Heart left ventricle (tissue), 13 donors: ENCODE results near the gene CARMIL3.

Experiments used
- CTCF ChIP-seq, 12 donors: fragments of 200-600 bp; sonication (generic) in 4 of 12; IDR thresholded peaks; one replicate each; pipeline versions ENCODE4 v1.5.0 to v1.8.0; 2018 to 2022; ENCODE audit warnings: antibody characterized with exemption in 12 of 12, mild to moderate bottlenecking in 5 of 12
- POLR2A ChIP-seq, 2 donors: fragments of 450-650 bp; IDR thresholded peaks; one replicate each; pipeline ENCODE4 v1.6.1; 2017; ENCODE audit warnings: antibody characterized with exemption in 2 of 2, mild to moderate bottlenecking in 2 of 2, moderate library complexity in 2 of 2
- donor health status: ischemic (EF 13 %, LVEDD 7.1; RV severe dilation, severe dysfunction).
- donor health status: DM: no; HTN: yes; CAD: no.
- donor health status: DM: no; HTN: no; CAD: no.
- donor health status: ischemic (EF 25% LVEDD 6.9; RV normal size, moderate dysfunction).
- donor health status: ischemic (EF 25% LVEDD 5.7; RV mildly dilated, moderate dysfunction).
- donor health status: ischemic (EF 35%, LVEDD 5.7; RV mildly dilated, moderate dysfunction).
- donor health status: nonischemic (EF 11% LVEDD 7.7; RV severe dilation, severe dysfunction).
- donor health status: DM: yes; HTN: yes; CAD: no.
- donor health status: PGD.
- donor health status: ischemic (EF 29% LVEDD 5.4; RV normal size, mild dysfunction).
- donor health status: nonischemic (EF 23%, LVEDD 6.1; RV moderate dilation, normal function).

DNA sequence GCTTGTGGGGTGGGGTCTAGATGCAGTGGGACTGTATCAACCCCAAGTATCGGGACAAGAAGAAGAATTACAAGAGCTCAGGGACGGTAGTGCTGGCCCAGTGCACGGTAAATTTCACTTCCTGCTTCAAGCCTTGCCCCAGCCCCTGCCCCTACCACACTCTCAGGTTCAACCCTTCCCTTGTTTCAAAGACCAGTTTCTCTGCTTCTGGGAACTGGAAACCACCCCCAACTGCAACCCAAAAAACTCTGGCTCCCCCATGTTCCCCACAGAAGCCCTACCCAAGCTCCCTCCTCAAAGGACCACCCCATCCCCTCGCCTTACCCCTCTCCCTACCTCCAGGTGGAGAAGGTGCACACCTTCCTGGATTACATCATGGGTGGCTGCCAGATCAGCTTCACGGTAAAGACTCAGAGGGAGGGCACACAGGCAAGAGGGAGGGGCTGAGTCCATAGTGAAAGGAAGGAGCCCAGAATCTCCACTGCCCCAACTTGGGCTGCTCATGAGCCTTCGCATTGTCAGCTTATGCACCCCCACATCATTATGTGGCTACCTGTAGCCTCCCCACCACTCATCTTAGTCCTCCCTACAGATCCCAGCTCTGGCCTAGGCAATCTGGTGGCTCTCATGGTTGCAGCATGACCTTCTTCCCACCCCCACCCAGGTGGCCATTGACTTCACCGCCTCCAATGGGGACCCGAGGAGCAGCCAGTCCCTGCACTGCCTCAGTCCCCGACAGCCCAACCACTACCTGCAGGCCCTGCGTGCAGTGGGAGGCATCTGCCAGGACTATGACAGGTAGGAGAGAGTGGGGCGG lies 23.9 kb downstream of the CARMIL3 start:
- TF ChIP-seq CTCF (IDR thresholded peaks at IDR 0.05) (no peak), POLR2A (IDR thresholded peaks at IDR 0.05) (no peak)
